D721Med (cell line): Measurements from ENCODE around the gene ANKRD33B.

Experiments
- DNase-seq: peaks from one replicate; pipeline ENCODE4 v3.0.0; 2011; ENCODE audit warnings: low spot score; ENCODE audit not compliant: insufficient read length
- FAIRE-seq: peaks from 2 replicates; lab custom pipeline; 2011; peaks lifted over from hg19 to GRCh38; lab: Jason Lieb, UNC
- TF ChIP-seq, protein P1 (sequence below): IDR thresholded peaks from 2 replicates; pipeline ENCODE4 v1.5.1; 2012; ENCODE audit warnings: mild to moderate bottlenecking, control low read depth; ENCODE audit not compliant: insufficient read depth; ENCODE audit errors: missing control alignments

ANKRD33B gene

DNA sequence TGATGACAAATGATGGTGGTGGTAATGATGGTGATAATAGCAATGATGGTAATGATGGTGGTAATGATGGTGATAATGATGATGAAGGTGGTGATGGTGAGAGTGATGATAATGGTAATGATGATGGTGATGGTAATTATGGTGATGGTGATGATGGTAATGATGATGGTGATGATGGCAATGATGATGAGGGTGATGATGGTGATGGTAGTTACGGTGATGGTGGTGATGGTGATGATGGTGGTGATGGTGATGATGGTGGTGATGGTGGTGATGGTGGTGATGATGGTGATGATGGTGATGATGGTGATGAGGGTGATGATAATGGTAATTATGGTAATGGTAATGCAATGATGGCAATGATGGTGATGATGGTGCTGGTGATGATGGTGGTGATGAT, 106.1 kb downstream of the ANKRD33B start:
- TF ChIP-seq, protein P1, sequence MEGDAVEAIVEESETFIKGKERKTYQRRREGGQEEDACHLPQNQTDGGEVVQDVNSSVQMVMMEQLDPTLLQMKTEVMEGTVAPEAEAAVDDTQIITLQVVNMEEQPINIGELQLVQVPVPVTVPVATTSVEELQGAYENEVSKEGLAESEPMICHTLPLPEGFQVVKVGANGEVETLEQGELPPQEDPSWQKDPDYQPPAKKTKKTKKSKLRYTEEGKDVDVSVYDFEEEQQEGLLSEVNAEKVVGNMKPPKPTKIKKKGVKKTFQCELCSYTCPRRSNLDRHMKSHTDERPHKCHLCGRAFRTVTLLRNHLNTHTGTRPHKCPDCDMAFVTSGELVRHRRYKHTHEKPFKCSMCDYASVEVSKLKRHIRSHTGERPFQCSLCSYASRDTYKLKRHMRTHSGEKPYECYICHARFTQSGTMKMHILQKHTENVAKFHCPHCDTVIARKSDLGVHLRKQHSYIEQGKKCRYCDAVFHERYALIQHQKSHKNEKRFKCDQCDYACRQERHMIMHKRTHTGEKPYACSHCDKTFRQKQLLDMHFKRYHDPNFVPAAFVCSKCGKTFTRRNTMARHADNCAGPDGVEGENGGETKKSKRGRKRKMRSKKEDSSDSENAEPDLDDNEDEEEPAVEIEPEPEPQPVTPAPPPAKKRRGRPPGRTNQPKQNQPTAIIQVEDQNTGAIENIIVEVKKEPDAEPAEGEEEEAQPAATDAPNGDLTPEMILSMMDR = no peak
- DNase-seq = no peak
- no peak for FAIRE-seq

- TF ChIP-seq, protein P1 = no peak
- no peak for FAIRE-seq
- no peak for DNase-seq
Observed at GRCh38 chr5:10671041-10672008, 107.5 kb downstream of the ANKRD33B start.

DNA sequence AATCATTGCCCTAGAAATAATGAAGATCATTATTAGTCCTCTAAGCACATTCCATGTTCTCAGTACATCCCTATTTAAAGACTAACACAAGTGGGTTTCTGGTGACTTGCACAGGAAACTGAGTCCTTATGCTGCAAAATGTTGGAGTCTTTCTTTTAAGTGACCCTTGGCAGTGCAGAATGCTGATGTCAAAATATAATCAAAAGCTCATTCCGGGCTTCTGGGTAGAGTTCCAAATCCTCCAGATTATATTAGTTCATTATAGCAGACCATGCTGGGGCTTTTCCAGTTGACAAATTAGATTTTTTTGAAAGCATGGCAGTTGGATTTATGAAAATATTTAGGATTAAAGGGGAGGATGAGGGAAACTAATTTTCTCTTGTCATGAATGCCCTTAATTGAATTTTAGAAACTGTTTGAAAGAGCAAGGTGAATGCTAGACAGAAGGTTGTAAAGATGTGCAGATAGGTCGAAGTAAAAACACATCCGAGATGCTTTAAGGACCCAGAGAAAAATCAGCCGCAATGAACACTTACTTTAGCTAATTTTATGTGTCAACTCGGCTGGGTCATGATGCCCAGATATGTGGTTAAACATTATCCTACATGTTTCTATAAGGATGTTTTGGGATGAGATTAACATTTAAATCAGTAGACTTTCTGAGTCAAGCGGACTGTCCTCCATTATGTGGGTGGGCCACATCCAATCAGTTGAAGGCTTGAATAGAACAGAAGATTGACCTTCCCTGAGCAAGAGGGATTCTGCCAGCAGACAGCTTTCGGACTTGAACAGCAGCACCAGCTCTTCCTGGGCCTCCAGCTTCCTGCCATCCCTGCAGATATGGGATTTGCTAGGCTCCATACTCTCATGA, 108.5 kb downstream of the ANKRD33B start:
- TF ChIP-seq, protein P1 = no peak
- DNase-seq (no peak), FAIRE-seq (no peak)

DNA sequence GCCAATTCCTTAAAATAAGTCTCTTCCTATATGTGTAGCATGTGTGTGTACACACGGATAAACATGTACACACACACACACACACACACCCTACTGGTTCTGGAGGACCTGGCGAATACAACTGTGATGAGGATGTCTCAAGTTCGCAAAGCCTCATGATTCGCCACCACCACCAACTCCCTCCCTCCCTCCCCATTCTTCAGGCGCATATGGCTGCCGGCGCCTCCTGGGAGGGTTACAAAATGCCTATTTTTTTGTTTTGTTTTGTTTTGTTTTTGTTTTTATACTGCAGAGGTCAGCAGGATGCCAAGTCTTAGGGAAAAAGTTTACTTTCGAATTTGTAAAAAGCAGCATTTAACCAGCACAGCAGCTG, 109.1 kb downstream of the ANKRD33B start:
- TF ChIP-seq, protein P1 = no peak
- no peak for DNase-seq
- FAIRE-seq = no peak

GRCh38 chr5:10673407-10673806, 109.5 kb downstream of the ANKRD33B start:
- DNase-seq = no peak
- TF ChIP-seq, protein P1 = no peak
- no peak for FAIRE-seq

- TF ChIP-seq, protein P1 = no peak
- FAIRE-seq (no peak), DNase-seq (no peak)
Observed at GRCh38 chr5:10674096-10674495, 110.2 kb downstream of the ANKRD33B start.

- FAIRE-seq (no peak), DNase-seq (no peak)
- TF ChIP-seq, protein P1 = no peak
Observed at GRCh38 chr5:10674582-10674981, 110.7 kb downstream of the ANKRD33B start.
